GM12874 (cell line): Measurements from ENCODE around the gene LDLRAD3.

ENCODE experiments used
- CTCF ChIP-seq: IDR thresholded peaks from 2 replicates; pipeline ENCODE4 v1.5.1; 2011; ENCODE audit warnings: low read depth, mild to moderate bottlenecking, control low read depth, low read length, moderate library complexity; ENCODE audit not compliant: insufficient read depth

Gene LDLRAD3

GRCh38 chr11:36196411-36196998, 252.6 kb downstream of the LDLRAD3 start:
- no peak for TF ChIP-seq CTCF

GRCh38 chr11:36201411-36201810, 257.5 kb downstream of the LDLRAD3 start:
- no peak for TF ChIP-seq CTCF

- no peak for TF ChIP-seq CTCF
Observed at GRCh38 chr11:36205536-36205935, 261.7 kb downstream of the LDLRAD3 start.

- TF ChIP-seq CTCF = no peak
Observed at GRCh38 chr11:36210529-36210928, 266.7 kb downstream of the LDLRAD3 start.

- TF ChIP-seq CTCF = no peak
Observed at GRCh38 chr11:36211761-36212430, 268.0 kb downstream of the LDLRAD3 start.

- no peak for TF ChIP-seq CTCF
Observed at GRCh38 chr11:36212564-36213392, 268.9 kb downstream of the LDLRAD3 start.

GRCh38 chr11:36213393-36213840, 269.6 kb downstream of the LDLRAD3 start:
- TF ChIP-seq CTCF = no peak
